IPS-18c (cell line): ENCODE measurements around the gene BDKRB2.

Experiments
- H3K4me3 ChIP-seq: 2 replicates; pipeline ENCODE4 v1.7.0; 2013; ENCODE audit warnings: low read depth, mild to moderate bottlenecking, low read length, moderate library complexity; ENCODE audit not compliant: insufficient read depth
- H3K9me3 ChIP-seq: one replicate; pipeline ENCODE4 v1.6.1; 2013; ENCODE audit warnings: mild to moderate bottlenecking, low read length, moderate library complexity; ENCODE audit not compliant: control insufficient read depth, insufficient read depth

The BDKRB2 gene

GRCh38 chr14:96252999-96253539 is 48.4 kb downstream of the BDKRB2 start:
- Histone ChIP-seq H3K9me3 (no peaks in the 10 kb centered on the region), H3K4me3 (no peak overlapping the region)

- Histone ChIP-seq H3K4me3 (no peak overlapping the region), H3K9me3 (no peaks in the 10 kb centered on the region)
These were observed 50.0 kb downstream of the BDKRB2 start for GRCh38 chr14:96254687-96255086.

GRCh38 chr14:96255501-96256366 is 51.1 kb downstream of the BDKRB2 start, which contains the start of gene BDKRB1:
Gene BDKRB1 (plus strand): TSS chr14:96256210. CDS start chr14:96263683, 7,473 bp downstream.
- H3K9me3 ChIP-seq, result no peaks in the 10 kb centered on the region
- no peak within 1 kb of the TSS for H3K4me3 ChIP-seq

GRCh38 chr14:96256407-96256806 is 51.8 kb downstream of the BDKRB2 start:
- no peak overlapping the region for H3K4me3 ChIP-seq

GRCh38 chr14:96257056-96257455 is 52.4 kb downstream of the BDKRB2 start:
- no peaks in the 10 kb centered on the region for H3K9me3 ChIP-seq
- no peak overlapping the region for H3K4me3 ChIP-seq

More at GRCh38 chr14:96256407-96256806, 51.8 kb downstream of the BDKRB2 start:
- no peaks in the 10 kb centered on the region for H3K9me3 ChIP-seq

- Histone ChIP-seq H3K4me3 (no peak overlapping the region), H3K9me3 (no peaks in the 10 kb centered on the region)
These were observed 53.3 kb downstream of the BDKRB2 start for GRCh38 chr14:96257900-96258299.

GRCh38 chr14:96260341-96260821 is 55.7 kb downstream of the BDKRB2 start:
- Histone ChIP-seq H3K9me3 (no peaks in the 10 kb centered on the region), H3K4me3 (no peak overlapping the region)

GRCh38 chr14:96261053-96261452 is 56.4 kb downstream of the BDKRB2 start:
- no peaks in the 10 kb centered on the region for H3K9me3 ChIP-seq
- H3K4me3 ChIP-seq, result no peak overlapping the region

- H3K4me3 ChIP-seq, result no peak overlapping the region
These were observed 57.4 kb downstream of the BDKRB2 start for GRCh38 chr14:96261772-96262655.

GRCh38 chr14:96263347-96264199 is 58.9 kb downstream of the BDKRB2 start:
- H3K4me3 ChIP-seq, result no peak overlapping the region
- no peaks in the 10 kb centered on the region for H3K9me3 ChIP-seq

More at GRCh38 chr14:96261772-96262655, 57.4 kb downstream of the BDKRB2 start:
- H3K9me3 ChIP-seq, result no peaks in the 10 kb centered on the region

GRCh38 chr14:96264200-96264553 is 59.5 kb downstream of the BDKRB2 start:
- no peak overlapping the region for H3K4me3 ChIP-seq
- no peaks in the 10 kb centered on the region for H3K9me3 ChIP-seq

GRCh38 chr14:96264853-96265252 is 60.2 kb downstream of the BDKRB2 start:
- H3K9me3 ChIP-seq, result no peaks in the 10 kb centered on the region
- H3K4me3 ChIP-seq, result no peak overlapping the region

GRCh38 chr14:96265383-96266095 is 60.9 kb downstream of the BDKRB2 start:
- Histone ChIP-seq H3K9me3 (no peaks in the 10 kb centered on the region), H3K4me3 (no peak overlapping the region)

- no peak overlapping the region for H3K4me3 ChIP-seq
- no peaks in the 10 kb centered on the region for H3K9me3 ChIP-seq
These were observed 62.7 kb downstream of the BDKRB2 start for GRCh38 chr14:96267336-96267735.

- Histone ChIP-seq H3K9me3 (no peaks in the 10 kb centered on the region), H3K4me3 (no peak overlapping the region)
These were observed 63.3 kb downstream of the BDKRB2 start for GRCh38 chr14:96267916-96268315.
